GM21381 (cell line): ENCODE data around the gene MAPKBP1.

ENCODE experiments used
- ATAC-seq: cut with Tn5 transposase; IDR thresholded peaks from one replicate; pipeline ENCODE4 v1.9.1; 2021; ENCODE audit warnings: mild to moderate bottlenecking, moderate library complexity; ENCODE audit not compliant: unreplicated experiment

The MAPKBP1 gene

DNA sequence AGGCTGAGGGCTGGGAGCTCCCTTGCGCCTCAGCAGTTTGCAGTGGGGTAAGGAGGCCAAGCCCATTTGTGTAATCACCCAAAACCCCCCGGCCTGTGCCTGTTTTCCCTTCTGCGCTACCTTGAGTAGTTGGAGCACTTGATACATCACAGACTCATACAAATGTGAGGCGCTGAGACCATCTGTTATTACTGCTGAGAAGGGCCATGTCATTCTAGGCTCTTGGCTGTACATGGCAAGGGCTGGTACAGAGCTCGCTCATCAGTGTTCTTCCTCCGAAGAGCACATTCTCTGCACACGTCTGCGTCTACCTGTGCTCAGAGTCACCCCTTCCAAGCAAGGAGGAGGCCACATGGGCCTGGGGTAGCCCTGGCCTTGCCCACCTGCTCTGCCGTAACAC is 73.7 kb downstream of the MAPKBP1 start:
- ATAC-seq: no peak

DNA sequence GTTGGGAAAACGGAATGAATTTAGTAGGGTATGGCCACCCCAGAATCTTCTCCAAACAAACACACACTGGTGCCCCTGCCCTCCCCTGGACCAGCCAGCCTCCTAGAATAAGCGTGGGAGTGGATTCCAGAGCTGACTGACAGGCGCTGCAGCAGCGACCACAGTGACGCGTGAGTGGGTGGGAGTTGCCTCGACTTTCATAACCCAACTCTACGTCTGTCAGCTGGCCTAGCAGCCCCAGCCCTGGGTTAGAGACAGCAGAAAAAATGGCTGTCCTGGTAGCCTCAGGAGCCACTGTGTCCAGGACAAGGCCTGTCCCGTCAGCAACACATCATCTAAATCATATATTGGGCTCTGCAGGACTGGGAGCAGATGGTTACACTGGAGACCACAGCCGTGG is 74.3 kb downstream of the MAPKBP1 start:
- no peak for ATAC-seq

DNA sequence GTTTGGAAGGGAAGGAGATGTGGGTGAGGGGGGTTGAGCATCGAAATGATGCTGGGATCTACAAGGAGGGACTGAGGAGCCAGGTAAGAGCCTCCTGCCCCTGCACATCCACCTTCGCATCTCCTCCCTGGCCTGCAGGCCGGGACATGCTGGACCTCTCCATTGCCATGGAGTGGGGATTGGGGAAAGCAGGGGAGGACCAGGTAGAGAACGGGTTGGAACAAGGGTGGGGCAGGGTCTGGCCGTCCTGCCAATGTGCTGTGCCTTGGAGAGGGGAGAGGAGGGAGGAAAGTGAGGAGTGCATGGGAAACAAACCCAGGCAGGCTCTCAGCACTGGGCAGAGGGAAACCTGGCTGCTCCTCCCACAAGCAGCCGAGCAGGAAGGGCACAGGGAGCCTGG is 74.9 kb downstream of the MAPKBP1 start:
- no peak for ATAC-seq

DNA sequence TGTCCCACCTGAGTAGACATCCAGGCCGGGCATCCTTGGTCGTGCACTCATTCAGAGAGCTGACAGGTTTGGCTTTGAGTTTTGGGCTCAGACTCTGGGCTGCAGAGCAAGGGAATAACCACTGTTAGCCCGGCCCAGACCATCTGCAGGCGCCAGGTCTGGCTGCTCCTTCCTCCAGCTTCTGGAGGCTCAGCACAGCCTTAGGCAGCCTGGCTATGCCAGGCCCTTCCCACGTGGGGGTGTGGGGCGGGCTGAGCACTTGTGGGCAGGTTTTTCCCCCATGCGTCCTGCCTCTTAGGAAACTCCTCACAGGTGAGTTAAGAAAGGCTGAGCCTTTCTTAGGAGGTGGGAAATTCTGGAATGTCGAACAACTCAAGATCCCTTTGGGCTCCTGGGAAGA is 75.6 kb downstream of the MAPKBP1 start:
- no peak for ATAC-seq

DNA sequence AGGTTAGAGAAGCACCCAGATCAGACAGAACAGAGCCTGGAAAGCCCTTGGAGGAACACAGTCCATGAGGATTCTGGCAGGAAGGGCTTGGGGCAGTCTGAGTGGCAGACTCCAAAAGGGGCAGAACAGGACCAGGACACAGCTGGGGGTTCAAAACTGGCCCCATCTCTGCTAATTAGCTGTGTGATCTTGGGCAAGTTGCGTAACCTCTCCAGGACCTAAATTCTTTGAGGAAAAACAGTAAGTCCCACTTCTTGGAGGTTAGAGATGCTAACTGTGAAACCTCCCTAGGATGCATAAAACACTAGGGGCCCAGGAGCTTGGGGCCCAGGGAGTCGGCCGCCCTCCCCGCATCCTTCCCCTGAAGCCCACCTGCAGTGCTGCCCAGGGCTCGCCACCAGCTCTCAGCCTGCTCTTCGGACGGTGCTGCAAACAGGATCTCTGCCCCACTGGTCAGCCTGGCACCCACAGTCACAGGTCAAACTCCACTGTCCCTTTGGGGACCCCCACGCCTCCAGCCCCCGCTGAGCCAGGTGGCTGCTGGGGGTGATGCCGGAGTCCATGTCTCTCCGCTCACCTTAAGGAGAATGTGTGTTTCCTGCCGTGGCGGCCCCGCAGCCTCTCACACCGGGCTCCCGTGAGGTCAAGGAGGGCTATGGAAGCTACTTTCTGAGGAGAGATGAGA is 76.3 kb downstream of the MAPKBP1 start:
- no peak for ATAC-seq

DNA sequence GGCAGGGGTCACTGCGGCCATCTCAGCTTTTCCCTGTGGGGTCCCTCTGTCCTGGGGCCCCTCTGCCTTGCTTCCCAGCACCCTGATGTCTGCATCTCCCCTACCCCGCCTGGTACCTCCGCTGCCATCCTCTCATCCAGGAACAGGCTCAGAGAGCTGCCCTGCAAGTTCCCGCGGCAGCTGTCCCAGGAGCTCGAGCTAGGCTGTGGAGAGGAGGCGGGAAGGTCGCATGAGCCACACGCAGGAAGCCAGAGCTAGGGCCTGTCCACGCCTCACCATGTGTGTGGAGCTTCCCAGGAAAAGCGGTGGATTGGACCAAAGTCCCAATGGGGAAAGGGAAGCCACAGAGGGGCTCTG is 76.9 kb downstream of the MAPKBP1 start:
- ATAC-seq: no peak

DNA sequence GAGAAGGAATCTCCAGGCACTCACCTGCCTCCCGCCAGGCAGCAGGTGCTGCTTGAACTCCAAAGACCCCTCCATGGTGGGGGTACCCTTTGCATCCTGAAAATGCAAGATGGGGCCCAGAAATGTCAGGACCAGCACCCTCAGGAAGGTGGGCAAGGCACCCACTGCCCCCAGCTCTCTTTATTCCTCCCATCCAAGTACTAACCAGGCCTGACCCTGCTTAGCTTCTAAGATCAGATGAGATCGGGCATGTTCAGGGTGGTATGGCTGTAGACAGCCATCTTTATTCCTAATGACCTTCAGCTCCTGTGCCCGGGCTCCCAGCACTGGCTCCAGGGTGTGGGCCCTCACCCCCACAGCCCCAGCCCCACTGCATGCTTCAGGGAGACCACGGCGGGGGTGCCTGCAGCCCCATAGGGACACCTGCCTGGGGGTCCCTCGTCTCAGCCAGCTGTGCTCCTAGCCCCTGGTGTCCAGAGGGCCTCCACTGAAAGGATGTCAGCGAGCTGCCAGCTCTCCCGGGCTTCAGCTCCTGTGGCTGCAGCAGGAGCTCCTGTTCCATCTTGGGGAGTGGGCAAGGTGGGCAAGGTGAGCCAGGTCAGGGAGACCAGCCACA is 77.6 kb downstream of the MAPKBP1 start:
- ATAC-seq: no peak

DNA sequence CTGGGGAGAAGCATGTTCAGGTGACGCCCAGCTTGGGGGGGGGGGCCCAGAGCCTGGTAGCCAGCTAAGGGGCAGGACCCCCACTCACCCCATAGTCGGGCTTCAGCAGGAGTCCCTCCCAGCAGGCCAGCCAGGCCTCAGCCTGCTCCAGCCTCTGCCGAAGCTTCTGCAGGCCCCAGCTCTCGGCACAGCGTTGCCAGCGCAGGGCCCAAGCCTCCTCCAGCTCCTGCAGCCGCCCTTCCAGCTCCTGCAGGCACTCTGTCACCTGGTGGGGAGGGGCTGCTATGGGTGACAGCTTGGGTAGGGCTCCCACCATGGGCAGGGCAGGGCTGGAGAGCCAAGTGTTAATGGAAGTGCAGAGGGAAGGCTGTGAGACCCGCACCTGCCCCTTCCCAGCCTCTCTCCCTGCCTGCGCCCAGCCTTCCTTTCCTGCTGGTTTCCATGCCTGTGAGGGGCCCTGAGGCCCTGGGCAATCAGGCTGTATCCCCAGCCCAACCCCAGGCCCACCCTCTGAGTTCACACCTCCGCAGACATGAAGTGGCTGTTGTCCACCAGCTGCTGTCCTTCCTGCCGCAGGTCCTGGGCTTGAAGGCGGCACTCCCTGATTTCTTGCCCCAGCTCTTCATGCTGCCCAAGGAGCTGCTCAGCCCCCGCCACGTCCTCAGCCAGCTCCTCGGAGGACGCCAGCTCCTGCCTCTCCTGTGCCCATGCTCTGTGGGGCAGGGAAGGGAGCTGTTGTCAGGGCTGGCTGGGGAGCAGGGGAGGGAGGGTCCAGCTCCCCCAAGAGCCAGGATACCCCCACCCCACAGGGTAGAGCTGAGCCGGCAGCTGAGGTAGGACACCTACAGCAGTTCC is 78.7 kb downstream of the MAPKBP1 start:
- ATAC-seq: no peak

DNA sequence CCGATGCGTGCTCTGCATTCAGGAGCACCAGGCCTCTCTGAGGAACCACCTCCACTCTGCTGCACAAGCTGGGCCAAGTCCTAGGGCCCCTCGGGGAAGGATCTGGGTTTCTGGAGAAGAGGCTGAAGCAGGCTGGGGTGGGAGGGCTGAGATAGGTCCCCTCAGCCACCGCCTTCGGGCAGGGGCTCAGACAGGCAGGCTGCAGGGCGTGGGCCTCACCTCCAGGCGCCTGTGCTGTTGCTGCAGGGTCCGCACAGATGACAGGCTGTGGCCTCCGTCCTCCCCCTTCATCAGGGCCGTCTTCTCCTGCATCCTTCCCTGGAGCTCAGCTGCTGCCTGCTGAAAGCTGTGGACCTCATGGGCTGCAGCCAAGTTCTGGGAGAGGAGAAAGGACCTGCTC is 79.5 kb downstream of the MAPKBP1 start:
- ATAC-seq: no peak

DNA sequence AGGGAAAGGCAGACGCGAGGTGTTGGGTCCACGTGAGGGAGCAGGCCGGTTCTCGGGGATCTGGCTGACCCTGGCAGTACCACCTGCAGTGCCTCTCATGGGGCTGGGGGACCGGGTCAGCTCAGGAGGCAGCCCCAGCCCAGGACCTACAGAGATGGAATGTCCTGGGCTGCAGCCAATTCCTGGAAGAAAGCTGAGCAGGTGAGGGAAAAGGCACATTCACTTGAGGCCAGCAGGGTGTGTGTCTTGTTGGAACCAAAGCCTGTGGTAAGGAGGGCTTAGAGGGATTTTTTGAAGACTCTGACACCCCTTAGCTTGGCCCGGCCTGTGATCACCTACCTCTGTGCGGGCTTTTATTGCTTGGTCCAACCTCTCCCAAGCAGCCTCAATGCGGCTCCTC is 80.2 kb downstream of the MAPKBP1 start:
- ATAC-seq: no peak

DNA sequence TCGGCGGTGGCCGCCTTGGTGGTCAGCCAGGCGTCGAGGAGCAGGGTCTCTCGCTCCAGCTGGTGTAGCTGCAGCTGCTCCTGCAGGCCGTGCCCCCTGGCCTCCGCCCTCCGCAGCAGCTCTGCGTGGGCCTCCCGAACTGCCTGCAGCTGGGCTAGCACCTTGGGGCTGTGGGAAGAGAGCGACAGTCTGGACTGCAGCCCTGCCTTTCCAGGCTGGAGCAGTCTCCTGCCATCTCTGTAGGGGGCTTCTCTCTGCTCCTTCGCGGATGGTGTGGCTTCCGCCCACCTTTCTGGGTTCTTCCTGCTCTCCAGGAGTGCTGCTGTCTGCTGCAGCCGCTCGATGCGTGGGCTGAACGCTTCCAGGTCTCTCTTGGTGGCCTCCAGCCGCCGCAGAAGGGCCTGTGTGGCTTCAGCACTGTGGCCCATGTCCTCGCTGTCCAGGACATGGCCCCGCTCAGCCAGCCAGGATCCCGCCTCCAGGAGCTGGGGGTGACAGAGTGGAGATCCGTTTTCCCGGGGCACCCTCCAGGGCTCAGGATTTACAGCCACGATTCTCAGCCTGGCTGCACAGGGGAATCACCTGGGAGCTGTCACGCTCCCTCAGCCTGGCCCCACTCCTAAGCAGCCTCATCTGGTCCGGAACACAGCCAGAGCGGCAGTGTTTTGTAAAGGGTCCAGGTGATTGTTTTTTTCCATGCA is 81.1 kb downstream of the MAPKBP1 start:
- ATAC-seq: no peak

DNA sequence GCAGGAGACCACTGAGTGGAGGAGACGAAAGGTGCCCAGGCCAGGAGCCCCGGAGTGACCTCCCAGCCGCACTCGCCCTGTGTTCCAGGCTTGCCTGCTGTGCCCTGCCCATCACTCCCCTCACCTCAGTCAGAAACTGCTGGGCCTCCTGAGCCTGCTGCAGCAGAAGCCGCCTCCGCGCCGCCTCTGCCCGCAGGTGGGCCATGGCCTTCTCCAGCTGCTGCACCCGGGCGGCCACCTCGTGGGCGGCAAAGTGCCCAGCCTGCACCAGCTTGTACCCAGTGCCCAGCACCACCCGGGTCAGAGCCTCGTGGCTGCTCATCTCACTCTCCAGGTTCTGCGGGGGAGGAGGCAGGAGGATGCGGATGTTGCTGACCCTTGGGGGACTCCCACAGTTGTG is 82.0 kb downstream of the MAPKBP1 start:
- ATAC-seq: no peak

DNA sequence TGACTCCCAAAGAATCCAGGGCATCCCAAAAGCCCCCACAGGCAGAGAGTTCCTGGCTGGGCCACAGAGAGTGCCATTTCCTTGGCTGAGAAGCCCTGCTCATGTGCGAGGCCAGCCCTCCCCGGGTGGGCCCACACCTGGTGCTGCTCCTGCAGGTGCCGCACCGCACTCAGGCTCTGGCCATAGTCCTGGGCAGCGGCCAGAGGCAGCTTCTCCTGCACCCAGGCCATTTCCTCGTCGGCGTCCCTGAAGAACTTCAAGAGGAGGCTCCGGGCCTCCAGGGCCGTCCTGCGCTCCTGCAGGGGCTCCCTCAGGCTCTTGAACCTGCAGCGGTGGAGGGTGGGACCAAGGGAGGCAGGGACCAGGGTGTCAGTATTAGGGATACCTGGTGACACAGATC is 82.4 kb downstream of the MAPKBP1 start:
- ATAC-seq: no peak

DNA sequence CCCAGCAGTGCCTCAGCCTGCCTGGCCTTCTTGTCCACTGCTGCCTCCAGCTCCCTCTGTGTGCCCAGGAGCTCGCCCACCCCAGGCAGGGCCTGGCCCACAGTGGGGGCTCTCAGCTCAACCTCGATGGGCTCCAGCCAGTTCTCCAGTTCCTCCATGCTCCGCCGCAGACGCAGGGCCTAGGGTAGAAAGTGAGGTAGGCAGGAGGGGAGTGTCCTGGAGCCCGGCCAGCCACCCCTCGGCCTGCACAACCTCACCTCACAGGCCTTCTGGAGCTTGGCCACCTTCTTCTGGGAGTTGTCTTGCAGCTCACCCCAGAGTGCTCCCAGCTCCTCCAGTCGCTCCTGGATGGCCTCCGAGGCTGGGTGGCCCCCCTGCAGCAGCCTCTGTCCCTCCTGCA is 83.0 kb downstream of the MAPKBP1 start:
- no peak for ATAC-seq

DNA sequence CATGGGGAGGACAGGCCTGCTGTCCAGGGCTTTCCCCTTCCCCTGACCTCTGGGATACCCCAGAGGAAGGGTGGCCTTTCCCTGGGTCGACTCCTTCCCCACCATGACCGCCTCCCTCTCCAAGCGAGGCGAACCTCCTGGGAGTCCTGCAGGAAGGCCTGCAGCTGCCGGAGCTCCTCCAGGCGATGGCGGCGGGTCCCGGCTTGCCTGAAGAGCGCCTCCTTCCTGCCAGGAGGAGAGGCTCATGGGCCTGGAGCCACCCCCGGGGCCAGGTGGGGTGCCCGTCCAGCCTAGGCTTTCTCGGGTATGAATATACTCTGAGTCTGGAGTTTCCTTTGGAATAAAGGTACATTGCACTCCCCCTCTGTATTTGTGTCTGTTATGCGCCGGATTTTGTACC is 84.5 kb downstream of the MAPKBP1 start:
- ATAC-seq: no peak

DNA sequence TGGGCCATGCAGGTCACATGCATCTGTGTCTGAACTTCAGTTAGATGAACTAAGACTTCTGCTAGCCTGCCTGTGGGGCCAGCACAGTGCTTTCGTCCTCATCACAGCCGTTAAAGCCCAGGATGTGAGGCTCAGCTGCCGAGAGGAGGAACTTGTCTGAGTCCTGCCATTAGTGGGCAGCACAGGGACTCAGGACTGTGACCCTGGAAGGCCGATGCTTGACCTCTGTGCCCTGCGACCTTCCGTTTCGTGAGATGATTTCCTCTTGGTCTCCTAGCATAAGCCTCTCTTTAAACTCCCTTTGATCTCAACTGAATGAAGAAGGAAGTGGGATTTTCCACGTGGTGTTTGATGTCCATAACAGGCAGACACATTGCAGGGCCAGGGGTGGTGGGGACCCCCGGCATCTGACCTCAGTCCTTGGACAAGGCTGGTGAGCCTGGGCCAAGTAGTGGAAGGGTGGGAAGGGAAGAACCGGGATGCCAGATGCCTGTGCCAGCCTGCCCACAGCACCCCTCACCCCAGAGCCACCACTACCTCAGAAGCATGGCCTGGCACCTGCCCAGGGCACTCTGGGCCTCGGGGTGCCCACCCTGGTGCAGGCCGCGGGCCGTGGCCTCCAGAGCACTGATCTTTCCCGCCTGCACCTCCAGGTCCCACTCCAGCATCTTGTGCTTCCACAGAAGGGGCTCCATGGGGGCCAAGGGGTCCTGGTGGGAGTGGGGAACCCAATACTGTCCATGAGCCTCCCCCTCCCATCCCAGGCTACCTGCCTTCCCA is 86.0 kb downstream of the MAPKBP1 start:
- ATAC-seq: no peak

DNA sequence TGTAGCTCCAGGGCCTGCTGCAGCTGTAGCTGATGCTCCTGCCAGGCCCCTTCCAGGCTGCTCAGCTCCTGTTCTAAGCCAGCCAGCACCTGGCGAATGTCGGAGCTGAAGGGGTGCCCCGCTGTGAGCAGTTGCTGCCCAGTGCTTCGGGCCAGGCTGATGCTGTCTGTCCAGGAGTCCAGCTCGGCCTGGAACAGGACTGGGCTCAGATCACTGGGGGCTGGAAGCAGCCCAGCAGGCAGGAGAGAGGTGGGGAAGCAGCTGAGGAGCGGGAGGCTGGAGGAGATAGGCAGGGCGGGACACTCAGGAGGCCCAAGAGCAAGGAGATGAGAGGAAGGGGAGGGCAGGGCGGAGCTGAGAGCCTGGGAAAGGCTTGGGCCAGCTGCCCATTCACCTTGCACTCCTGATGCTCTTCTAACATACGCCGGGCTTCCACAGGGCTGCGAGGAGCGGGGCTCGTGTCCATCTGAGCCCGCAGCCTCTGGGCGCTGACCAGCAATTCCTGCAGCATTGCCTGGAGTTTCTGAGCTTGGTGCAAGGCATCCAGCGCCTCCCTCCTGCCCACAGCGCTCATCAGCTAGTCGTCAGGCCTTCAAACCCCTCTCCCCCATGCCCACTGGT is 87.6 kb downstream of the MAPKBP1 start:
- ATAC-seq: no peak

DNA sequence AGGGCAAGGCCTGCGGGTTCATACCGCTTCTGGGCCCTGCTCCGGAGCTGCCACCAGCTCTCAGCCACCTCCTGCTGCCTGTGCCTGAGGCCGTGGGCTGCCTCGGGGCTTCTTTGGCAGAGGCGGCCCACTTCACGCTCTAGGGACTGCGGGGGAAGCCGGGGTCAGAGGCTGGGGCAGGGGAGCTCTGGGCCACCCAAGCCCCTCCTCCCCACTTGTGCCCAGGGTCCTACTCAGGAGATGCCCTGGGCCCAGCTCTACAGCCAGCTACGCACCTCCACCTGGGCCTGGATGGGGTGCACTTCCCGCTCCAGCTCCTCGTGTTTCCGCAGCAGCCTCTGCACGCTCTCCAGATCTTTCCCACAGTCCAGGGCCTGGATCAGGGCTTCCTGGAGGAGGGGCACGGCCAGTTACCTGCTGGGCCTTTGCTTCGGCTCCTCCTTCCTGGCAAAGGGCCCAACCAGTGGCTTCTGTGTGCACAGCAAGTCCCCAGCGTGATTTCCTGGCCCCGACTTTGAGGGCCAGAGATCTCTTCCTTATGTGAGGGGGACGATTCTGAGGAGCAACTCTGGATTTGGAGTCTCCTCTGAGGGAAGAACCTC is 88.3 kb downstream of the MAPKBP1 start:
- ATAC-seq: no peak

DNA sequence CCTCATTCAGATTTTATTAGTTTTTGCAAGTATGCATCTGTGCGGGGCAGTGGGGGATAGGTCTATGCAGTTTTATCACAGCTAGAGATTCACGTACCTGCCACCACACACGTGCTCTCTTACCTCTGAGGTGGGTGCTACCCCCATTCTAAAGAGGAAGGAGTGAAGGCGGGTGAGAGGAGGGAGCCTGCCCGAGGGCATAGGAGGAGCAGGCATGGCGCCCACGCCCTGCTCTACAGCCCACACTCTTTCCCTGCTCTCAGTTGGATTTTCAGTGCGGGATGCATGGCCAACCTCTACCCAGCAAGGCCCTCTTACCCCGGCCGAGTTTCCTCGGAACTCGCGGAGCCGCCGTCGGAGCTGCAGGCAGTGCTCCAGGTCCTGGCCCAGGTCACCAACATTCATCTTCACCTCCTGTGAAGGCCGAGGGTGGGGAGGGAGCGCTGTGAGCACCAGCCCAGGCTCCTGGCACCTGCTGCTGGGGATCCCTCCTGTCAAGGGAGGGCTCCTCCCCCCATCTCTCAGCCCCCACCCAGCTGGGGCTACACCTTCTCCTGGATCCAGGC is 91.3 kb downstream of the MAPKBP1 start:
- ATAC-seq: no peak

DNA sequence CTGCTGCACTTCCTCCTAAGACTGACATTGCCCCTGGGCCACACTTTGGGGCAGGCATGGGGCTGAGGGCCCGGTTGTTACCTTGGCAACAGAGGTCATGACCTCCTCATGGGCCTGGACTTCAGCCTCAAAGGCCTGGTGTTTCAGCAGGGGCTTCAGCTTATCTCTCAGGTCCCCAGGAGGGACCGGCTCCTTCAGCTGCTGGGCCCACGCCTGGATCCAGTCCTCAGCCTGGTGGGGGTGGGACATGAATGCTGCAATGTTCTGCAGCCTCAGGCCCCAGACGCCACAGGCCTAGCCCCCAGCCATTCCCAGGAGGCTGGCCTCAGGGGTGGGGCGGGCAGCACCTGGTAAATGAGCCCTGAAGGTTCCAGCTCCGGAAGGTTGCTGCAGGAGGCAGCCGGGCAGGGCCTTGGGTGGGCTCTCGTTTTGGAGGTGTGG is 92.0 kb downstream of the MAPKBP1 start:
- ATAC-seq: no peak
